ENCODE measurements around the gene PXDC1.
A peak's percentile ranks its signal among the peaks of the same experiment; 100 is the strongest.
"Not testable (repeated sequence)": the region's sequence is repeated elsewhere in the genome, so short reads cannot be mapped to it uniquely, and the experiment has no call there.

The PXDC1 gene

GRCh38 chr6:3755637-3756545 is 4.4 kb upstream of the PXDC1 start:
- Histone ChIP-seq H3K4me1 (ENCODE audit: control extremely low read depth in 1 of 4, control insufficient read depth in 4 of 4, insufficient read depth in 4 of 4, low read length in 3 of 4) (peaks cover 0 to 18% (median 10%) of the 10 kb centered on the region in 4 experiments), H3K4me3 (ENCODE audit: control insufficient read depth in 1 of 7, extremely low read depth in 1 of 7, insufficient read depth in 4 of 7, low read depth in 2 of 7, low read length in 6 of 7) (no peak overlapping the region), H3K27ac (ENCODE audit: insufficient read depth in 1 of 2, low read depth in 1 of 2, low read length in 2 of 2, poor library complexity in 1 of 2, severe bottlenecking in 2 of 2) (no peak overlapping the region), H3K9me3 (ENCODE audit: control extremely low read depth in 1 of 5, control insufficient read depth in 4 of 5, insufficient read depth in 2 of 5, low read depth in 1 of 5, low read length in 4 of 5) (no peaks in the 10 kb centered on the region), H3K27me3 (replicated peaks in 2 of 5; ENCODE audit: control insufficient read depth in 4 of 5, insufficient read depth in 5 of 5, low read length in 4 of 5) (peaks cover 0 to 4% (median 0%) of the 10 kb centered on the region in 5 experiments), H3K36me3 (ENCODE audit: control insufficient read depth in 4 of 4, insufficient read depth in 4 of 4, low read length in 3 of 4) (no peaks in the 10 kb centered on the region)
- POLR2A ChIA-PET, result interaction anchor here (0.6 kb wide), 1 partner anchor 166 kb away, joined by 4 read pairs; no protein-coding TSS in a partner anchor
- CTCF ChIA-PET, result interaction anchor here (1.1 to 3.5 kb wide), 6 partner anchors 13 to 253 kb away, joined by 3 to 15 read pairs (median 4); partner anchors contain the start of gene FAM50B
- no peak for DNase-seq
- WGBS (ENCODE audit: insufficient coverage), result 73% methylated on average over 5 of the region's 11 CpGs

- Histone ChIP-seq H3K27me3 (replicated peaks in 2 of 5; ENCODE audit: control insufficient read depth in 4 of 5, insufficient read depth in 5 of 5, low read length in 4 of 5) (peaks cover 0 to 4% (median 0%) of the 10 kb centered on the region in 5 experiments), H3K4me1 (ENCODE audit: control extremely low read depth in 1 of 4, control insufficient read depth in 4 of 4, insufficient read depth in 4 of 4, low read length in 3 of 4) (peaks cover 0 to 29% (median 17%) of the 10 kb centered on the region in 4 experiments), H3K36me3 (ENCODE audit: control insufficient read depth in 4 of 4, insufficient read depth in 4 of 4, low read length in 3 of 4) (no peaks in the 10 kb centered on the region), H3K9me3 (ENCODE audit: control extremely low read depth in 1 of 5, control insufficient read depth in 4 of 5, insufficient read depth in 2 of 5, low read depth in 1 of 5, low read length in 4 of 5) (no peaks in the 10 kb centered on the region), H3K27ac (ENCODE audit: insufficient read depth in 1 of 2, low read depth in 1 of 2, low read length in 2 of 2, poor library complexity in 1 of 2, severe bottlenecking in 2 of 2) (no peak overlapping the region), H3K4me3 (ENCODE audit: control insufficient read depth in 1 of 7, extremely low read depth in 1 of 7, insufficient read depth in 4 of 7, low read depth in 2 of 7, low read length in 6 of 7) (no peak overlapping the region)
- 100% methylated on average over 2 of the region's 3 CpGs for WGBS (ENCODE audit: insufficient coverage)
- no peak for DNase-seq
- POLR2A ChIA-PET, result no interaction called here
- CTCF ChIA-PET, result interaction anchor here (0.6 to 3.5 kb wide), 7 partner anchors 13 to 539 kb away, joined by 3 to 15 read pairs (median 4); partner anchors contain the start of gene FAM50B
Measured at GRCh38 chr6:3754776-3755175, 3.3 kb upstream of the PXDC1 start.

- H3K9me3 ChIP-seq (ENCODE audit: control extremely low read depth in 1 of 5, control insufficient read depth in 4 of 5, insufficient read depth in 2 of 5, low read depth in 1 of 5, low read length in 4 of 5); H3K27ac ChIP-seq (ENCODE audit: insufficient read depth in 1 of 2, low read depth in 1 of 2, low read length in 2 of 2, poor library complexity in 1 of 2, severe bottlenecking in 2 of 2); H3K27me3 ChIP-seq (replicated peaks in 2 of 5; ENCODE audit: control insufficient read depth in 4 of 5, insufficient read depth in 5 of 5, low read length in 4 of 5); H3K36me3 ChIP-seq (ENCODE audit: control insufficient read depth in 4 of 4, insufficient read depth in 4 of 4, low read length in 3 of 4); POLR2A ChIA-PET; H3K4me3 ChIP-seq (ENCODE audit: control insufficient read depth in 1 of 7, extremely low read depth in 1 of 7, insufficient read depth in 4 of 7, low read depth in 2 of 7, low read length in 6 of 7); DNase-seq: not testable (repeated sequence)
- CTCF ChIA-PET, result interaction anchor here (0.7 to 3.5 kb wide), 4 partner anchors 95 to 243 kb away, joined by 3 to 15 read pairs (median 4); partner anchors contain the start of gene FAM50B
- 98% methylated on average over 15 of the region's 15 CpGs for WGBS (ENCODE audit: insufficient coverage)
- H3K4me1 ChIP-seq (ENCODE audit: control extremely low read depth in 1 of 4, control insufficient read depth in 4 of 4, insufficient read depth in 4 of 4, low read length in 3 of 4), result peaks cover 0 to 29% (median 17%) of the 10 kb centered on the region in 4 experiments
Measured at GRCh38 chr6:3754032-3754725, 2.7 kb upstream of the PXDC1 start.

- CTCF ChIA-PET, result interaction anchor here (1.2 to 3.5 kb wide), 2 partner anchors 95 to 224 kb away, joined by 3 to 15 read pairs; partner anchors contain the start of gene FAM50B
- WGBS (ENCODE audit: insufficient coverage), result 82% methylated on average over 4 of the region's 10 CpGs
Measured at GRCh38 chr6:3753228-3753835, 1.8 kb upstream of the PXDC1 start.

GRCh38 chr6:3752531-3753227 is 1.2 kb upstream of the PXDC1 start:
- DNase-seq, result peak in 2 of 3 donors; percentile 53 to 65
- H3K27me3 ChIP-seq (replicated peaks in 2 of 5; ENCODE audit: control insufficient read depth in 4 of 5, insufficient read depth in 5 of 5, low read length in 4 of 5), result peaks cover 0 to 4% (median 0%) of the 10 kb centered on the region in 5 experiments
- 0% methylated on average over 7 of the region's 22 CpGs for WGBS (ENCODE audit: insufficient coverage)
- CTCF ChIA-PET, result interaction anchor here (1.2 kb wide), 3 partner anchors 29 to 96 kb away, joined by 3 read pairs; partner anchors contain the start of gene FAM50B
- peak overlapping the region in 1 of 2 experiments; percentile 54 for H3K27ac ChIP-seq (ENCODE audit: insufficient read depth in 1 of 2, low read depth in 1 of 2, low read length in 2 of 2, poor library complexity in 1 of 2, severe bottlenecking in 2 of 2)
- POLR2A ChIA-PET, result no interaction called here
- H3K4me3 ChIP-seq (ENCODE audit: control insufficient read depth in 1 of 7, extremely low read depth in 1 of 7, insufficient read depth in 4 of 7, low read depth in 2 of 7, low read length in 6 of 7), result peak overlapping the region; percentile 62 to 88 (median 73)
- H3K4me1 ChIP-seq (ENCODE audit: control extremely low read depth in 1 of 4, control insufficient read depth in 4 of 4, insufficient read depth in 4 of 4, low read length in 3 of 4), result peaks cover 0 to 29% (median 17%) of the 10 kb centered on the region in 4 experiments
- no peaks in the 10 kb centered on the region for H3K9me3 ChIP-seq (ENCODE audit: control extremely low read depth in 1 of 5, control insufficient read depth in 4 of 5, insufficient read depth in 2 of 5, low read depth in 1 of 5, low read length in 4 of 5)
- H3K36me3 ChIP-seq (ENCODE audit: control insufficient read depth in 4 of 4, insufficient read depth in 4 of 4, low read length in 3 of 4), result no peaks in the 10 kb centered on the region

More at GRCh38 chr6:3753228-3753835, 1.8 kb upstream of the PXDC1 start:
- no peaks in the 10 kb centered on the region for H3K9me3 ChIP-seq (ENCODE audit: control extremely low read depth in 1 of 5, control insufficient read depth in 4 of 5, insufficient read depth in 2 of 5, low read depth in 1 of 5, low read length in 4 of 5)
- DNase-seq, result no peak
- no peaks in the 10 kb centered on the region for H3K36me3 ChIP-seq (ENCODE audit: control insufficient read depth in 4 of 4, insufficient read depth in 4 of 4, low read length in 3 of 4)
- H3K27ac ChIP-seq (ENCODE audit: insufficient read depth in 1 of 2, low read depth in 1 of 2, low read length in 2 of 2, poor library complexity in 1 of 2, severe bottlenecking in 2 of 2), result no peak overlapping the region
- POLR2A ChIA-PET, result no interaction called here
- peak overlapping the region in 1 of 7 experiments; percentile 88 for H3K4me3 ChIP-seq (ENCODE audit: control insufficient read depth in 1 of 7, extremely low read depth in 1 of 7, insufficient read depth in 4 of 7, low read depth in 2 of 7, low read length in 6 of 7)
- H3K4me1 ChIP-seq (ENCODE audit: control extremely low read depth in 1 of 4, control insufficient read depth in 4 of 4, insufficient read depth in 4 of 4, low read length in 3 of 4), result peaks cover 0 to 29% (median 17%) of the 10 kb centered on the region in 4 experiments
- H3K27me3 ChIP-seq (replicated peaks in 2 of 5; ENCODE audit: control insufficient read depth in 4 of 5, insufficient read depth in 5 of 5, low read length in 4 of 5), result peaks cover 0 to 4% (median 0%) of the 10 kb centered on the region in 5 experiments
